MCF 10A (cell line): ENCODE measurements around the gene ZNF778. TPM values are rescaled to one million over a fixed set of nuclear protein-coding genes. Genes with fewer than 3 reads are reported as not detected.
"Not testable (repeated sequence)": the region's sequence is repeated elsewhere in the genome, so short reads cannot be mapped to it uniquely, and the experiment has no call there.

Source experiments
- BruUV-seq: library from RNA; stranded (reverse); fragments of 400-500 nt; replicated peaks from 2 replicates; lab custom pipeline; 2021; lab: Mats Ljungman, UMichigan
- CTCF ChIA-PET: fragments of 300-600 bp; sonication (Branson Sonifier 250); formaldehyde crosslinking; extraction: SDS; loops from one replicate; lab custom pipeline; 2021; ENCODE audit warnings: antibody characterized with exemption, inconsistent platforms; lab: Yijun Ruan, JAX
- POLR2A ChIA-PET: fragments of 300-600, 350-650 bp; sonication (Branson Sonifier 250); formaldehyde crosslinking; extraction: SDS; loops from one replicate; lab custom pipeline; 2020; ENCODE audit warnings: antibody characterized with exemption, inconsistent platforms; lab: Yijun Ruan, JAX
- DNase-seq: peaks from one replicate; pipeline ENCODE4 v3.0.0-alpha.2; 2018; ENCODE audit not compliant: unreplicated experiment
- H3K27ac Mint-ChIP-seq: one replicate; pipeline ENCODE4 v1.8.0; 2022; ENCODE audit warnings: mild to moderate bottlenecking, low read depth, mixed read lengths; ENCODE audit not compliant: unreplicated experiment
- H3K27me3 Mint-ChIP-seq: one replicate; pipeline ENCODE4 v1.8.0; 2022; ENCODE audit warnings: mixed read lengths; ENCODE audit not compliant: insufficient read depth, unreplicated experiment
- H3K36me3 Mint-ChIP-seq: one replicate; pipeline ENCODE4 v1.8.0; 2022; ENCODE audit warnings: mild to moderate bottlenecking, moderate library complexity, mixed read lengths; ENCODE audit not compliant: insufficient read depth, unreplicated experiment
- H3K4me1 Mint-ChIP-seq: one replicate; pipeline ENCODE4 v1.8.0; 2022; ENCODE audit warnings: mixed read lengths; ENCODE audit not compliant: insufficient read depth, unreplicated experiment
- H3K4me3 Mint-ChIP-seq: one replicate; pipeline ENCODE4 v1.8.0; 2022; ENCODE audit warnings: mild to moderate bottlenecking, moderate library complexity, mixed read lengths; ENCODE audit not compliant: unreplicated experiment
- H3K9me3 Mint-ChIP-seq: one replicate; pipeline ENCODE4 v1.8.0; 2022; ENCODE audit warnings: mixed read lengths; ENCODE audit not compliant: unreplicated experiment
- intact Hi-C: fragments of 100-400 bp; cut with micrococcal nuclease; formaldehyde crosslinking; loops from 2 replicates; pipeline ENCODE4 v1.14.1; 2022
- total RNA-seq: library from RNA; stranded (reverse); gene quantifications from 2 replicates; pipeline ENCODE4 v1.2.3, GENCODE V29; 2022
- TF ChIP-seq, protein P1 (sequence below): fragments of 200-600 bp; IDR thresholded peaks from one replicate; pipeline ENCODE4 v1.8.0; 2022; ENCODE audit warnings: antibody characterized with exemption, mild to moderate bottlenecking; ENCODE audit not compliant: unreplicated experiment

ZNF778 gene
- total RNA-seq, 1 experiment from 2014 or later: 15.8 TPM

DNA sequence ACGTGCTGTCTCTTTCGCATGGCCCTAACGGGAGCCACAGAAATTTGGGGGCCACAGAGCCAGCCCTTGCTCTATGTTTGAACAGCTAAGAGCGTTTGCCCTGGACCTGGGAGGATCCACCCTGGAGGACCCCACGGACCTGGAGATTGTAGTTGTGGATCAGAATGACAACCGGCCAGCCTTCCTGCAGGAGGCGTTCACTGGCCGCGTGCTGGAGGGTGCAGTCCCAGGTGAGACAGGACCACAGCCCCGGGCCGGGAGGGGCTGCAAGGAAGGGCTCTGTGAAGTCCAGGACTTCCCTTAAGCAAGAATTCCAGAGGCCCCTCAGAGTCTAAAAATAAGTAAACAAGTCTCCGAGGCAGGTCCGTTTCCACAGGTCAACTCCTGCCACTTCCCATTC is 34.0 kb upstream of the ZNF778 start:
- no peak for DNase-seq
- intact Hi-C loops: no loop called here
- peaks cover 4% of the 10 kb centered on the region for H3K36me3 Mint-ChIP-seq
- no peaks in the 10 kb centered on the region for H3K9me3 Mint-ChIP-seq
- H3K27me3 Mint-ChIP-seq: no peaks in the 10 kb centered on the region
- ChIA-PET POLR2A (no interaction called here), CTCF (no interaction called here)
- BruUV-seq: no TSS peak
- TF ChIP-seq, protein P1, sequence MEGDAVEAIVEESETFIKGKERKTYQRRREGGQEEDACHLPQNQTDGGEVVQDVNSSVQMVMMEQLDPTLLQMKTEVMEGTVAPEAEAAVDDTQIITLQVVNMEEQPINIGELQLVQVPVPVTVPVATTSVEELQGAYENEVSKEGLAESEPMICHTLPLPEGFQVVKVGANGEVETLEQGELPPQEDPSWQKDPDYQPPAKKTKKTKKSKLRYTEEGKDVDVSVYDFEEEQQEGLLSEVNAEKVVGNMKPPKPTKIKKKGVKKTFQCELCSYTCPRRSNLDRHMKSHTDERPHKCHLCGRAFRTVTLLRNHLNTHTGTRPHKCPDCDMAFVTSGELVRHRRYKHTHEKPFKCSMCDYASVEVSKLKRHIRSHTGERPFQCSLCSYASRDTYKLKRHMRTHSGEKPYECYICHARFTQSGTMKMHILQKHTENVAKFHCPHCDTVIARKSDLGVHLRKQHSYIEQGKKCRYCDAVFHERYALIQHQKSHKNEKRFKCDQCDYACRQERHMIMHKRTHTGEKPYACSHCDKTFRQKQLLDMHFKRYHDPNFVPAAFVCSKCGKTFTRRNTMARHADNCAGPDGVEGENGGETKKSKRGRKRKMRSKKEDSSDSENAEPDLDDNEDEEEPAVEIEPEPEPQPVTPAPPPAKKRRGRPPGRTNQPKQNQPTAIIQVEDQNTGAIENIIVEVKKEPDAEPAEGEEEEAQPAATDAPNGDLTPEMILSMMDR: no peak
- H3K27ac Mint-ChIP-seq: no peak overlapping the region
- H3K4me3 Mint-ChIP-seq: no peak overlapping the region
- H3K4me1 Mint-ChIP-seq: no peaks in the 10 kb centered on the region

DNA sequence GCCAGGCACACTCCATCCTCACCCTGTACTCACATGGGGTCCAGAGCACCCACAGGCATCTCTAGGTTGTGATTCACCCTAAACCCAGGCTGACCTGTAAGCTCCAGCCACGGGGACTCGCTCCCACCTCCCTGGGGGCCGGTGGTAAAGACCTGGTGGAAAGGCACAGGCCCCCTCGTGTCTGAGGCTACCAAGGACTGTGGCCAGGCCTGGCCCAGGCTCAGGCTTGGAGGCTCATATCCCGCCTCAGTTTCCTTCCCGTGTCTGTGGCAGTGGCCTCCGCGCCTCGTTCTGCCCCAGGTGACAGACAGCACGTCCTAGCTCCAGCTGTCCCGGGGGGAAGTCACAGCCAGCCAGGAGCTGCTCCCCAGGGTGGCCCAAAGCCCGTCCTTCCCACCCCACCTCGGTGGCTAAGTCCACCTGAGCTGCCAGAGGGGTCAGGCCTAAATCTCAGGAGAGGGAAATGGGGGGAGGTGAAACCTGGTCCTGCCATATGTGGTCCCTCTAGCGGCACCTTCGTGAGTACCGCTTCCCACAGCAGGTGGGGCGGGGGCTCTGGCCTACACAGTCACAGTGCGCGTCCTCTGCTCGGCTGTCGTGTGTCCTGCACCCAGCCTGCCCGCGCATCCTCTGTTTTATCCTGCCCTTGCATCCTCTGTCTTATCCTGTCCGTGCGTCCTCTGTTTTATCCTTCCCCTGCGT is 33.4 kb upstream of the ZNF778 start:
- TF ChIP-seq, protein P1: no peak
- DNase-seq: no peak
- Mint-ChIP-seq H3K36me3 (peaks cover 4% of the 10 kb centered on the region), H3K4me3 (no peak overlapping the region), H3K27ac (no peak overlapping the region), H3K9me3 (no peaks in the 10 kb centered on the region), H3K27me3 (no peaks in the 10 kb centered on the region), H3K4me1 (no peaks in the 10 kb centered on the region)
- CTCF ChIA-PET: no interaction called here
- intact Hi-C loops: no loop called here
- BruUV-seq: no TSS peak
- POLR2A ChIA-PET: no interaction called here

DNA sequence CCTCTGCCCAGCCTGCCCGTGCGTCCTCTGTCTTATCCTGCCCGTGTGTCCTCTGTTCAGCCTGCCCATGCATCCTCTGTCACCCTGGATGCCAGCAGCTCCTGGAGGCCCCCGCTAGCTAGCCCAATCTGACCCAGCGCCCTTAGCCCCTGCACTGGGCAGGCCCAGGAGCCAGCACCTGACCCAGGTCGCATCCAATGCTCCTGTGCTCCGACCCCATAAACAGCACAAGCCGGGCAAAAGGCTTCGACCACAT is 32.9 kb upstream of the ZNF778 start:
- no peak for DNase-seq
- BruUV-seq: no TSS peak
- Mint-ChIP-seq H3K27ac (no peak overlapping the region), H3K4me3 (no peak overlapping the region), H3K27me3 (no peaks in the 10 kb centered on the region), H3K36me3 (peaks cover 4% of the 10 kb centered on the region), H3K9me3 (no peaks in the 10 kb centered on the region), H3K4me1 (no peaks in the 10 kb centered on the region)
- ChIA-PET POLR2A (no interaction called here), CTCF (no interaction called here)
- intact Hi-C loops: no loop called here
- TF ChIP-seq, protein P1: no peak

DNA sequence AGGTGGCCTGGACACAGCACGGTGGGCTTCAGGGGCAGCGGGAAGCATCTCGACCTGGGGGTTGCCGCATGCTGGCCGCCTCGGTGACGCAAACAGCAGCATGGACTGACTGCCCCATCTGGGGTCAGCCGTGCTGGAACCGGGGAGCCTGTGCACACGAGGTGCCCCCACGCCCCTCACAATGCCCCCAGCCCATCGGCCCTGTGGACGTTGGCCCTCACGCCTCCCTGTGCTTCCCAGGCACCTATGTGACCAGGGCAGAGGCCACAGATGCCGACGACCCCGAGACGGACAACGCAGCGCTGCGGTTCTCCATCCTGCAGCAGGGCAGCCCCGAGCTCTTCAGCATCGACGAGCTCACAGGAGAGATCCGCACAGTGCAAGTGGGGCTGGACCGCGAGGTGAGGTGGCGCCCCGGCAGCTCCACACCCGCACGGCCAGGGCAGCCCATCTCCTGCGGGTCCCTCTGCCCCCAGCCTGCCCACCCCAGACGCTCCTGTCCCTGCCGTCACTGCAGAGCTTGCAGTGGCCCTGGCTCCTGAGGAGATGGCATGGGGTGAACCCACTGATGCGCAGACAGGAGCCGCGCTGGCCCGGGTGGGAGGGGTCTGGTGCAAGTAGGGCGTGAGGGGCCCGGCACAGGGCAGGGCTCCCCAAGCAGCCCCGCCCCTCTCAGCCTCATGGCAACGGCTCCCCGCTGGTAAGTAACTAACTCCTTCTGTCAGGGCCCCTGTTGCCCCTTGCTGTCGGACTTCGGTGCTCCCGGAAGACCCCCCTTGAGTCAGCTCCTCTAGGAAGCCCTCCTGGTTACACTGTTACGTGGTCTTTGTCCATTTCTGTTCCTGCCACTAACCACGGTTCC is 32.3 kb upstream of the ZNF778 start:
- Mint-ChIP-seq H3K27me3 (no peaks in the 10 kb centered on the region), H3K27ac (no peak overlapping the region), H3K4me3 (no peak overlapping the region), H3K36me3 (peaks cover 4% of the 10 kb centered on the region), H3K4me1 (no peaks in the 10 kb centered on the region), H3K9me3 (no peaks in the 10 kb centered on the region)
- intact Hi-C loops: no loop called here
- BruUV-seq: no TSS peak
- TF ChIP-seq, protein P1: no peak
- POLR2A ChIA-PET: no interaction called here
- no peak for DNase-seq
- CTCF ChIA-PET: no interaction called here

DNA sequence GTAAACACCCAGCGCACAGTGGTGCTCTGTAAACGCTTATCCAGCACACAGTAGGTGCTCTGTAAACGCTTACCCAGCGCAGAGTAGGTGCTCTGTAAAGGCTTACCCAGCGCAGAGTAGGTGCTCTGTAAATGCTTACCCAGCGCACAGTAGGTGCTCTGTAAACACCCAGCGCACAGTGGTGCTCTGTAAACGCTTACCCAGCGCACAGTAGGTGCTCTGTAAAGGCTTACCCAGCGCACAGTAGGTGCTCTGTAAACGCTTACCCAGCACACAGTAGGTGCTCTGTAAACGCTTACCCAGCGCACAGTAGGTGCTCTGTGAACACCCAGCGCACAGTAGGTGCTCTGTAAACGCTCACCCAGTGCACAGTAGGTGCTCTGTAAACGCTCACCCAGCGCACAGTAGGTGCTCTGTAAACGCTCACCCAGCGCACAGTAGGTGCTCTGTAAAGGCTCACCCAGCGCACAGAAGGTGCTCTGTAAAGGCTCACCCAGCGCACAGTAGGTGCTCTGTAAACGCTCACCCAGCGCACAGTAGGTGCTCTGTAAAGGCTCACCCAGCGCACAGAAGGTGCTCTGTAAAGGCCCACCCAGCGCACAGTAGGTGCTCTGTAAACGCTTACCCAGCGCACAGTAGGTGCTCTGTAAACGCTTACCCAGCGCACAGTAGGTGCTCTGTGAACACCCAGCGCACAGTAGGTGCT is 31.5 kb upstream of the ZNF778 start:
- CTCF ChIA-PET: interaction anchor here (0.6 kb wide), 1 partner anchor 19 kb away, joined by 3 read pairs; no protein-coding TSS in a partner anchor
- H3K36me3 Mint-ChIP-seq, H3K27me3 Mint-ChIP-seq, H3K9me3 Mint-ChIP-seq, DNase-seq, intact Hi-C loops, H3K27ac Mint-ChIP-seq, H3K4me1 Mint-ChIP-seq, H3K4me3 Mint-ChIP-seq, BruUV-seq, POLR2A ChIA-PET: not testable (repeated sequence)

DNA sequence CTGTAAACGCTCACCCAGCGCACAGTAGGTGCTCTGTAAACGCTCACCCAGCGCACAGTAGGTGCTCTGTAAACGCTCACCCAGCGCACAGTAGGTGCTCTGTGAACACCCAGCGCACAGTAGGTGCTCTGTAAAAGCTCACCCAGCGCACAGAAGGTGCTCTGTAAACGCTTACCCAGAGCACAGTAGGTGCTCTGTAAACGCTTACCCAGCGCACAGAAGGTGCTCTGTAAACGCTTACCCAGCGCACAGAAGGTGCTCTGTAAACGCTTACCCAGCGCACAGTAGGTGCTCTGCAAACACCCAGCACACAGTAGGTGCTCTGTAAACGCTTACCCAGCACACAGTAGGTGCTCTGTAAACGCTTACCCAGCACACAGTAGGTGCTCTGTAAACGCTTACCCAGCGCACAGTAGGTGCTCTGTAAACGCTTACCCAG is 30.9 kb upstream of the ZNF778 start:
- H3K27ac Mint-ChIP-seq, H3K27me3 Mint-ChIP-seq, intact Hi-C loops, H3K4me3 Mint-ChIP-seq, H3K4me1 Mint-ChIP-seq, POLR2A ChIA-PET, DNase-seq, BruUV-seq, H3K9me3 Mint-ChIP-seq, H3K36me3 Mint-ChIP-seq: not testable (repeated sequence)
- CTCF ChIA-PET: interaction anchor here (0.6 kb wide), 1 partner anchor 20 kb away, joined by 3 read pairs; no protein-coding TSS in a partner anchor
